Measurements from ENCODE around the gene TMEM100. TPM values are rescaled to one million over a fixed set of nuclear protein-coding genes. Genes with fewer than 3 reads are reported as not detected.
A peak's percentile ranks its signal among the peaks of the same experiment; 100 is the strongest.

The TMEM100 gene
- polyA plus RNA-seq, 1 donor from 2014 or later: not detected

- peaks cover 6% of the 10 kb centered on the region for H3K79me2 ChIP-seq (replicated peaks; ENCODE audit: insufficient read depth, low read length)
- no peaks in the 10 kb centered on the region for H3F3A ChIP-seq (ENCODE audit: insufficient read depth, low read length, poor library complexity, severe bottlenecking)
- no peaks in the 10 kb centered on the region for H3K9me3 ChIP-seq (ENCODE audit: low read length)
- H4K20me1 ChIP-seq (ENCODE audit: insufficient read depth): no peaks in the 10 kb centered on the region
- no peaks in the 10 kb centered on the region for H3K27me3 ChIP-seq (ENCODE audit: insufficient read depth, low read depth, low read length)
- peak within 1 kb of the TSS; percentile 77 for H2AFZ ChIP-seq (ENCODE audit: low read depth, low read length)
- no peak within 1 kb of the TSS for H3K27ac ChIP-seq (ENCODE audit: low read length)
- peak within 1 kb of the TSS; percentile 91 for H3K4me3 ChIP-seq (ENCODE audit: low read length)
- H3K9ac ChIP-seq (ENCODE audit: low read length): peak within 1 kb of the TSS; percentile 71
- TF ChIP-seq TAF1 (IDR thresholded peaks at IDR 0.05; ENCODE audit: low read depth) (no peak), REST (IDR thresholded peaks at IDR 0.05; ENCODE audit: borderline replicate concordance) (no peak), EZH2 (IDR thresholded peaks at IDR 0.05; ENCODE audit: borderline replicate concordance, insufficient read depth, low read length, poor library complexity, severe bottlenecking) (no peak), MXI1 (conservative IDR thresholded peaks at IDR 0.05; ENCODE audit: poor library complexity, severe bottlenecking) (no peak), POLR2AphosphoS5 (IDR thresholded peaks at IDR 0.05) (no peak), RAD21 (conservative IDR thresholded peaks at IDR 0.05) (peak; percentile 24), EP300 (conservative IDR thresholded peaks at IDR 0.05; ENCODE audit: poor library complexity, severe bottlenecking) (no peak), SMC3 (conservative IDR thresholded peaks at IDR 0.05; ENCODE audit: poor library complexity) (no peak)
- TF ChIP-seq, protein P1, sequence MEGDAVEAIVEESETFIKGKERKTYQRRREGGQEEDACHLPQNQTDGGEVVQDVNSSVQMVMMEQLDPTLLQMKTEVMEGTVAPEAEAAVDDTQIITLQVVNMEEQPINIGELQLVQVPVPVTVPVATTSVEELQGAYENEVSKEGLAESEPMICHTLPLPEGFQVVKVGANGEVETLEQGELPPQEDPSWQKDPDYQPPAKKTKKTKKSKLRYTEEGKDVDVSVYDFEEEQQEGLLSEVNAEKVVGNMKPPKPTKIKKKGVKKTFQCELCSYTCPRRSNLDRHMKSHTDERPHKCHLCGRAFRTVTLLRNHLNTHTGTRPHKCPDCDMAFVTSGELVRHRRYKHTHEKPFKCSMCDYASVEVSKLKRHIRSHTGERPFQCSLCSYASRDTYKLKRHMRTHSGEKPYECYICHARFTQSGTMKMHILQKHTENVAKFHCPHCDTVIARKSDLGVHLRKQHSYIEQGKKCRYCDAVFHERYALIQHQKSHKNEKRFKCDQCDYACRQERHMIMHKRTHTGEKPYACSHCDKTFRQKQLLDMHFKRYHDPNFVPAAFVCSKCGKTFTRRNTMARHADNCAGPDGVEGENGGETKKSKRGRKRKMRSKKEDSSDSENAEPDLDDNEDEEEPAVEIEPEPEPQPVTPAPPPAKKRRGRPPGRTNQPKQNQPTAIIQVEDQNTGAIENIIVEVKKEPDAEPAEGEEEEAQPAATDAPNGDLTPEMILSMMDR (IDR thresholded peaks at IDR 0.05; ENCODE audit: poor library complexity, severe bottlenecking): peak; percentile 63
- H3K9me2 ChIP-seq (ENCODE audit: insufficient read depth, low read length): no peaks in the 10 kb centered on the region
- H3K36me3 ChIP-seq (ENCODE audit: insufficient read depth, low read length): no peaks in the 10 kb centered on the region
- peak within 1 kb of the TSS; percentile 54 for H3K4me2 ChIP-seq (ENCODE audit: low read length)
Observed at GRCh38 chr17:55750750-55751657, 28.3 kb upstream of the TMEM100 start, which contains the start of gene PCTP. PCTP (plus strand) TSS chr17:55751051; CDS start chr17:55751104, 53 bp downstream.

DNA sequence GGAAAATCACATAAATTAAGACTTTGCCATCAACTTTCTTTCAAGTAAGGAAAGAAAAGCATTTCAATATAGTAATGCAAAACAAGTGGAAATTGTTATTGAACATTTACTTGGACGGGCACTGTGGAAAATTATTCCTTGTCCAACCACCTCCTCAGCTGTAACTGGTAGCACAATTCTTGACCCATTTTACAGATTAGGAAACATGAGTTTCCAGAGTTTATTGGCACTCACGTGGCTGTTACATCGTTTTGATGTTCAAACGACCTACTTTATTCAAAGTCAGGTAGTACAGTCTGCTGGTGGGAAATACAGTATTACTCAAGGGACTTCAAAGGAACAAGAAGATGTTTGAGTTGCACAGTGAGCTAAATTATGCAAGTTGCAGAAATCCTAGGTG is 27.3 kb upstream of the TMEM100 start:
- Histone ChIP-seq H3K9me2 (ENCODE audit: insufficient read depth, low read length) (no peaks in the 10 kb centered on the region), H3K4me3 (ENCODE audit: low read length) (no peak overlapping the region), H3F3A (ENCODE audit: insufficient read depth, low read length, poor library complexity, severe bottlenecking) (no peaks in the 10 kb centered on the region), H3K9ac (ENCODE audit: low read length) (no peak overlapping the region), H3K27me3 (ENCODE audit: insufficient read depth, low read depth, low read length) (no peaks in the 10 kb centered on the region), H3K79me2 (replicated peaks; ENCODE audit: insufficient read depth, low read length) (peaks cover 6% of the 10 kb centered on the region), H4K20me1 (ENCODE audit: insufficient read depth) (no peaks in the 10 kb centered on the region), H3K36me3 (ENCODE audit: insufficient read depth, low read length) (no peaks in the 10 kb centered on the region), H2AFZ (ENCODE audit: low read depth, low read length) (no peak overlapping the region), H3K9me3 (ENCODE audit: low read length) (no peaks in the 10 kb centered on the region), H3K27ac (ENCODE audit: low read length) (no peak overlapping the region), H3K4me2 (ENCODE audit: low read length) (no peak overlapping the region)
- TF ChIP-seq EZH2 (IDR thresholded peaks at IDR 0.05; ENCODE audit: borderline replicate concordance, insufficient read depth, low read length, poor library complexity, severe bottlenecking) (no peak), TAF1 (IDR thresholded peaks at IDR 0.05; ENCODE audit: low read depth) (no peak), POLR2AphosphoS5 (IDR thresholded peaks at IDR 0.05) (no peak), REST (IDR thresholded peaks at IDR 0.05; ENCODE audit: borderline replicate concordance) (no peak), EP300 (conservative IDR thresholded peaks at IDR 0.05; ENCODE audit: poor library complexity, severe bottlenecking) (no peak), RAD21 (conservative IDR thresholded peaks at IDR 0.05) (no peak), SMC3 (conservative IDR thresholded peaks at IDR 0.05; ENCODE audit: poor library complexity) (no peak), MXI1 (conservative IDR thresholded peaks at IDR 0.05; ENCODE audit: poor library complexity, severe bottlenecking) (no peak)
- TF ChIP-seq, protein P1 (IDR thresholded peaks at IDR 0.05; ENCODE audit: poor library complexity, severe bottlenecking): no peak
